Calu3 (cell line): Measurements from ENCODE around the gene BTBD19. TPM values are rescaled to one million over a fixed set of nuclear protein-coding genes. Genes with fewer than 3 reads are reported as not detected.
"Not testable (repeated sequence)": the region's sequence is repeated elsewhere in the genome, so short reads cannot be mapped to it uniquely, and the experiment has no call there.

Experiments used
- Bru-seq: library from RNA; stranded (reverse); fragments of 400-500 nt; gene quantifications from one replicate; lab custom pipeline; 2021; lab: Mats Ljungman, UMichigan
- BruChase-seq, 2 experiments: library from RNA; stranded (reverse); fragments of 400-500 nt; gene quantifications; one replicate each; lab custom pipeline; 2021; lab: Mats Ljungman, UMichigan
- BruUV-seq: library from RNA; stranded (reverse); fragments of 400-500 nt; replicated peaks from 2 replicates; lab custom pipeline; 2021; lab: Mats Ljungman, UMichigan
- CTCF ChIA-PET: fragments of 300-600 bp; sonication (Branson Sonifier 250); formaldehyde crosslinking; loops from one replicate; lab custom pipeline; 2022; ENCODE audit warnings: antibody characterized with exemption; lab: Charles Lee
- DNase-seq: peaks from one replicate; pipeline ENCODE4 v3.0.0; 2022
- H3K27ac Mint-ChIP-seq: one replicate; pipeline ENCODE4 v1.8.0; 2022; ENCODE audit warnings: mixed read lengths; ENCODE audit not compliant: unreplicated experiment
- H3K27me3 Mint-ChIP-seq: one replicate; pipeline ENCODE4 v1.8.0; 2022; ENCODE audit warnings: mixed read lengths; ENCODE audit not compliant: unreplicated experiment
- H3K36me3 Mint-ChIP-seq: one replicate; pipeline ENCODE4 v1.8.0; 2022; ENCODE audit warnings: mild to moderate bottlenecking, moderate library complexity, mixed read lengths; ENCODE audit not compliant: insufficient read depth, unreplicated experiment
- H3K4me1 Mint-ChIP-seq: one replicate; pipeline ENCODE4 v1.8.0; 2022; ENCODE audit warnings: mild to moderate bottlenecking, low read depth, mixed read lengths; ENCODE audit not compliant: unreplicated experiment
- H3K4me3 Mint-ChIP-seq: one replicate; pipeline ENCODE4 v1.8.0; 2022; ENCODE audit warnings: mild to moderate bottlenecking, low read depth, moderate library complexity, mixed read lengths; ENCODE audit not compliant: unreplicated experiment
- H3K9me3 Mint-ChIP-seq: one replicate; pipeline ENCODE4 v1.8.0; 2022; ENCODE audit warnings: low read depth, mixed read lengths; ENCODE audit not compliant: unreplicated experiment
- intact Hi-C: fragments of 100-400 bp; cut with micrococcal nuclease; formaldehyde crosslinking; loops from one replicate; pipeline ENCODE4 v1.10.0; 2022; ENCODE audit not compliant: unreplicated experiment
- long read RNA-seq: library from polyadenylated mRNA; stranded (forward); transcript quantifications from one replicate; pipeline ENCODE4 v2.0.0, GENCODE V29; 2022
- total RNA-seq: library from RNA; stranded (reverse); gene quantifications from 2 replicates; pipeline ENCODE4 v1.2.3, GENCODE V29; 2022
- TF ChIP-seq, protein P1 (sequence below): fragments of 200-600 bp; IDR thresholded peaks from one replicate; pipeline ENCODE4 v1.8.0; 2022; ENCODE audit warnings: antibody characterized with exemption; ENCODE audit not compliant: unreplicated experiment

Gene BTBD19, protein sequence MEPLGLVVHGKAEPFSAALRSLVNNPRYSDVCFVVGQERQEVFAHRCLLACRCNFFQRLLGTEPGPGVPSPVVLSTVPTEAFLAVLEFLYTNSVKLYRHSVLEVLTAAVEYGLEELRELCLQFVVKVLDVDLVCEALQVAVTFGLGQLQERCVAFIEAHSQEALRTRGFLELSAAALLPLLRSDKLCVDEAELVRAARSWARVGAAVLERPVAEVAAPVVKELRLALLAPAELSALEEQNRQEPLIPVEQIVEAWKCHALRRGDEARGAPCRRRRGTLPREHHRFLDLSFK
- total RNA-seq (5.2 and 5.9 TPM in 2 replicates), Bru-seq, nascent RNA (percentile 49 among the genes with signal in this experiment), BruChase-seq, experiment 1, labeled RNA remaining after a 6-hour chase (percentile 56 among the genes with signal in this experiment), BruChase-seq, experiment 2, labeled RNA remaining after a 2-hour chase (percentile 48 among the genes with signal in this experiment)
- long read RNA-seq, result 0 reads

DNA sequence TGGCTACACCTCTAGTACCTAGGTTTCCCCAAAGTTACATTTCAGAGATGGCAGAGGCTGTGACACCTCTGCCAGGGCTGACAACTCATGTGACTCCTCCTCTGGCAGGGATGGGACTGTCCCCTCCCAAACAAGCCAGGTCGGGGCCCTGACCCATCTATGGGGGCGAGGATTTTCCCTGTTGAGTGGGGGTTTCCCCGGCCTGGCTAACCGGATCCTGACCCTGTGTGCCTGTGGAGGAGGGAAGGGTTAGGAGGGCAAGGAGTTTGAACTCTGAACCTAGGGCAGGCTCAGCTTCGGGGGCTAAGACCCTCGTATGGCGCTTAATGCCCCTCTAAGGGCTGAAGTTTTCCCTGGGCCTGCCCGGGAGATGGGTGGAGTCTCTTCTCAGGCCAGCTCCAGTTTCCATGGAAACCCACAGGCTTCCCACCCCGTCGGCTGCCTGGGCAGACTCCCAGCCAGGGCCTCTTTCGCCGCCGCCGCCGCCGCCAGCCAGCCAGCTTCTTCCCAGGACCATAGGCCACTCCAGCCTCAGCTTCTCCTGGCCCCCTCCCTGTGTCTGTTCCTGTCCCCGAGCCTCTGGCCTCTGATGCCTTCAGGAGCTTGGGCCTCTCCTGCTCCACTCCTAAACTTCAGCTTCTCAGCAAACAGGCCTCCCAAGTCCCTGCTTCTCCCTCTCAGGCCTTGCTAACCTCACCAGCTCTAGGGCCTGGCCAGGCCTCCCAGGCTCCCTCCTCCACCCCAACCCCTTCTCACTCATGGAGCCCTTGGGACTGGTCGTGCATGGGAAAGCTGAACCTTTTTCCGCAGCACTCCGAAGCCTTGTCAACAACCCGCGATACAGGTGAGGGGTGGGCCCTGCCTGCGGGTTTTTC lies at the start of gene BTBD19:
Gene BTBD19, plus strand, starts transcription at position 461 of the 875 bp plus-strand sequence. Its CDS starts 298 bp downstream, at position 759.
- Mint-ChIP-seq H3K36me3 (peaks cover 57% of the 10 kb centered on the region), H3K4me1 (peaks cover 36% of the 10 kb centered on the region), H3K27me3 (no peaks in the 10 kb centered on the region), H3K9me3 (no peaks in the 10 kb centered on the region), H3K4me3 (peak within 1 kb of the TSS; percentile 51), H3K27ac (peak within 1 kb of the TSS; percentile 97)
- DNase-seq, result peak; percentile 66
- intact Hi-C loops, result no loop called here
- TF ChIP-seq, protein P1, sequence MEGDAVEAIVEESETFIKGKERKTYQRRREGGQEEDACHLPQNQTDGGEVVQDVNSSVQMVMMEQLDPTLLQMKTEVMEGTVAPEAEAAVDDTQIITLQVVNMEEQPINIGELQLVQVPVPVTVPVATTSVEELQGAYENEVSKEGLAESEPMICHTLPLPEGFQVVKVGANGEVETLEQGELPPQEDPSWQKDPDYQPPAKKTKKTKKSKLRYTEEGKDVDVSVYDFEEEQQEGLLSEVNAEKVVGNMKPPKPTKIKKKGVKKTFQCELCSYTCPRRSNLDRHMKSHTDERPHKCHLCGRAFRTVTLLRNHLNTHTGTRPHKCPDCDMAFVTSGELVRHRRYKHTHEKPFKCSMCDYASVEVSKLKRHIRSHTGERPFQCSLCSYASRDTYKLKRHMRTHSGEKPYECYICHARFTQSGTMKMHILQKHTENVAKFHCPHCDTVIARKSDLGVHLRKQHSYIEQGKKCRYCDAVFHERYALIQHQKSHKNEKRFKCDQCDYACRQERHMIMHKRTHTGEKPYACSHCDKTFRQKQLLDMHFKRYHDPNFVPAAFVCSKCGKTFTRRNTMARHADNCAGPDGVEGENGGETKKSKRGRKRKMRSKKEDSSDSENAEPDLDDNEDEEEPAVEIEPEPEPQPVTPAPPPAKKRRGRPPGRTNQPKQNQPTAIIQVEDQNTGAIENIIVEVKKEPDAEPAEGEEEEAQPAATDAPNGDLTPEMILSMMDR, result no peak
- CTCF ChIA-PET, result interaction anchor here (1.2 to 1.6 kb wide), 3 partner anchors 8 to 40 kb away, joined by 3 to 10 read pairs (median 4); partner anchors contain the start of gene PLK3
- no TSS peak for BruUV-seq

DNA sequence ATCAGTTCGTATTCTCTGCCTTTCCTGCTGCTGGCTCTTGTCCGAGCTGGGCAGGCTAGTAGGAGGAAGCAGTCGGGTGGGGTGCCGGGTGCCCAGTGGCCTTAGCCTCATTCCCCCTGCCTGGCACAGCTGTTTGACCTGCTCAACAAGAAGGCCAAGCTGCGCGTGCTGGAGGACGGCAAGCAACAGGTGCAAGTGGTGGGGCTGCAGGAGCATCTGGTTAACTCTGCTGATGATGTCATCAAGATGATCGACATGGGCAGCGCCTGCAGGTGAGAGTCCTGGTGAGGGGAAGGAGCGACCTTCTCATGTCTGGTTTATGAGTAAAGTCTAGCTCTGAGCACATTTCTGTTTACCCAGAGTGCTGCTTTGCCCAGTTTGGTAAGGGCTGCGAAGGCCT lies 49.2 kb upstream of the BTBD19 start:
- intact Hi-C loops, result no loop called here
- DNase-seq, result no peak
- H3K27me3 Mint-ChIP-seq, result no peaks in the 10 kb centered on the region
- no peak overlapping the region for H3K4me3 Mint-ChIP-seq
- CTCF ChIA-PET, result interaction anchor here (0.7 kb wide), 1 partner anchor 15 kb away, joined by 3 read pairs; no protein-coding TSS in a partner anchor
- peaks cover 46% of the 10 kb centered on the region for H3K36me3 Mint-ChIP-seq
- TF ChIP-seq, protein P1, result no peak
- H3K9me3 Mint-ChIP-seq, result no peaks in the 10 kb centered on the region
- no peaks in the 10 kb centered on the region for H3K4me1 Mint-ChIP-seq
- BruUV-seq, result no TSS peak
- H3K27ac Mint-ChIP-seq, result no peak overlapping the region

DNA sequence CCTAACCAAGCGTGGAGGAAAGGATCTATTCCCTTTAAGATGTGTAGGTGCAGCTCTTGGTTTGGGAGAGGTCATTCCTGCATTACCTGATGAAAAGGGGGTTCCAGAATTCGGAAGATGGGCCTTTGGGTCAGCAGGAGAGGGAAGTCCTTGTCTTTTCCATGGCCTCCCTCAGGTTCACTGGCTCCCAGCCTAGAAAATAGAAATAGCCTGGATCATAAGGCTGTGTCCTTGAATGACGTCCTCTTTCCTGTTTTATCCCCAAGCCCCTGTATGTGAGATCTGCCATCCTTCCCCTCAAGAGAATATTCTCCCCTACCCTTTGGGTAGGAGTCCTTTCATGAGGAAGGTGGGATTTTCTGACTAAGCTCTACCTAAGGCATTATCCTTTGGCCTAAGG lies 47.4 kb upstream of the BTBD19 start:
- Mint-ChIP-seq H3K4me3 (no peak overlapping the region), H3K4me1 (no peaks in the 10 kb centered on the region), H3K36me3 (peaks cover 51% of the 10 kb centered on the region), H3K9me3 (no peaks in the 10 kb centered on the region), H3K27ac (no peak overlapping the region), H3K27me3 (no peaks in the 10 kb centered on the region)
- intact Hi-C loops, result no loop called here
- TF ChIP-seq, protein P1, result no peak
- CTCF ChIA-PET, result interaction anchor here (0.6 kb wide), 1 partner anchor 33 kb away, joined by 5 read pairs; no protein-coding TSS in a partner anchor
- no TSS peak for BruUV-seq
- no peak for DNase-seq

DNA sequence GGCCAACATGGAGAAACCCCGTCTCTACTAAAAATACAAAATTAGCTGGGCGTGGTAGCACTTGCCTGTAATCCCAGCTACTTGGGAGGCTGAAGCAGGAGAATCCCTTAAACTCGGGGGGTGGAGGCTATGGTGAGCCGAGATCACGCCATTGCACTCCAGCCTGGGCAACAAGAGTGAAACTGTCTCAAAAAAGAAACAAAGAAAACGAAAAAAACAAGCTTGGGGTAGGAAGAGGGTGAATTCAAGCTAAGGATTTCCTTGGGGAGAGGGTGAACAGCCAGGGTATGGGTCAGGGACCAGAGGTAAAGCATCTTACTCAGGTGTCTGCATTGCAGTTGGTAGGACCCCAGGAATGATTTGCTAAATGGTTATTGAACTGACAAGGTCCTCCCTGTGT lies 41.9 kb upstream of the BTBD19 start:
- BruUV-seq, H3K27me3 Mint-ChIP-seq, CTCF ChIA-PET, DNase-seq, H3K4me3 Mint-ChIP-seq, intact Hi-C loops, H3K4me1 Mint-ChIP-seq, H3K27ac Mint-ChIP-seq, H3K9me3 Mint-ChIP-seq: not testable (repeated sequence)
- peaks cover 26% of the 10 kb centered on the region for H3K36me3 Mint-ChIP-seq
